Stomach (tissue), 9 donors: ENCODE measurements around the gene CRIM1. TPM values are rescaled to one million over a fixed set of nuclear protein-coding genes. Genes with fewer than 3 reads are reported as not detected.
A peak's percentile ranks its signal among the peaks of the same experiment; 100 is the strongest.

Experiments used
- DNase-seq, 2 donors: peaks; one replicate each; pipeline versions ENCODE4 v3.0.0 to v3.0.0-alpha.2; 2013 to 2019
- H3K27ac ChIP-seq, 5 donors: fragments of 200-600 bp in 4 of 5; sonication (generic) in 4 of 5; one replicate each; pipeline ENCODE4 v1.5.1; 2013 to 2019; ENCODE audit warnings: mild to moderate bottlenecking in 1 of 5, moderate library complexity in 1 of 5
- H3K27me3 ChIP-seq, 3 donors: fragments of 200-600 bp; sonication (generic); one replicate each; pipeline ENCODE4 v1.5.1; 2017 to 2019; ENCODE audit warnings: mixed run types in 1 of 3
- H3K36me3 ChIP-seq, 4 donors: fragments of 200-600 bp; sonication (generic); 1 replicate in 3 of 4; 2 replicates in 1 of 4; pipeline ENCODE4 v1.5.1; 2016 to 2019
- H3K4me1 ChIP-seq, 4 donors: fragments of 200-600 bp; sonication (generic); one replicate each; pipeline ENCODE4 v1.5.1; 2016 to 2019
- H3K4me3 ChIP-seq, 4 donors: fragments of 200-600 bp; sonication (generic) in 3 of 4; one replicate each; pipeline ENCODE4 v1.5.1; 2016 to 2019; ENCODE audit warnings: mild to moderate bottlenecking in 1 of 4
- H3K9me3 ChIP-seq, 4 donors: fragments of 200-600 bp; sonication (generic); one replicate each; pipeline ENCODE4 v1.5.1; 2016 to 2019
- CTCF ChIP-seq, 7 experiments: fragments of 450-650 bp in 4 of 7; fragments of 200-600 bp in 3 of 7; sonication (generic) in 3 of 7; IDR thresholded peaks; one replicate each; pipeline ENCODE4 v1.5.1; 2016 to 2019; ENCODE audit warnings: antibody characterized with exemption in 7 of 7, control low read depth in 2 of 7, mild to moderate bottlenecking in 1 of 7
- EP300 ChIP-seq: sonication (generic); formaldehyde crosslinking; IDR thresholded peaks from one replicate; pipeline ENCODE4 v1.6.1; 2017; ENCODE audit warnings: antibody characterized with exemption
- POLR2A ChIP-seq, 4 donors: fragments of 450-650 bp; IDR thresholded peaks; one replicate each; pipeline ENCODE4 v1.6.1; 2016; ENCODE audit warnings: antibody characterized with exemption in 4 of 4, control low read depth in 2 of 4, mild to moderate bottlenecking in 1 of 4, moderate library complexity in 1 of 4
- POLR2AphosphoS5 ChIP-seq, 3 donors: sonication (generic); formaldehyde crosslinking; IDR thresholded peaks; one replicate each; pipeline ENCODE4 v1.6.1; 2016; ENCODE audit warnings: antibody characterized with exemption in 3 of 3
- WGBS, 5 donors: extraction: QIAGEN DNeasy Blood & Tissue Kit in 3 of 5; methylation state at CpG; one replicate each; pipeline versions ENCODE4 v1.1.5 to v1.1.7; 2013 to 2018; 5-methylcytosine and 5-hydroxymethylcytosine counted together
- intact Hi-C: fragments of 100-400 bp; cut with DNase I; formaldehyde crosslinking; loops from one replicate; pipeline ENCODE4 v1.15.1; 2023; ENCODE audit warnings: low total_unique reads
- polyA plus RNA-seq, 3 donors: library from polyadenylated mRNA; stranded (reverse); fragments of 200-250 nt; gene quantifications; one replicate each; pipeline ENCODE4 v1.2.3, GENCODE V29; 2013
- total RNA-seq, 5 donors: library from RNA; depleted of rRNA; stranded (reverse); fragments of >200 nt; gene quantifications; one replicate each; pipeline versions ENCODE4 v1.1.0 to v1.2.3, GENCODE V29; 2014 to 2016
- donor health status: healthy with polysubstance abuse.
- donor health status: Bipolar disorder and iron deficiency.
- donor health status: healthy.

Gene CRIM1
- total and polyA plus RNA-seq, 8 donors, result 3.1 to 158 (median 50.7) TPM

- intact Hi-C loops, result no loop called here
- WGBS, 5 donors, result 66 to 78% (median 75%) methylated on average over 4 of the region's 4 CpGs
- no peak for DNase-seq
- Histone ChIP-seq H3K27ac (peak overlapping the region in 1 of 5 donors; percentile 20), H3K9me3 (no peaks in the 10 kb centered on the region), H3K36me3 (no peaks in the 10 kb centered on the region), H3K27me3 (no peaks in the 10 kb centered on the region), H3K4me3 (no peak overlapping the region), H3K4me1 (peaks cover 26 to 77% (median 54%) of the 10 kb centered on the region in 4 donors)
- TF ChIP-seq POLR2A (IDR thresholded peaks at IDR 0.05) (no peak), CTCF (IDR thresholded peaks at IDR 0.05) (no peak), POLR2AphosphoS5 (IDR thresholded peaks at IDR 0.05) (no peak), EP300 (no peak)
Measured at GRCh38 chr2:36414307-36414706, 58.7 kb downstream of the CRIM1 start.

- Histone ChIP-seq H3K9me3 (no peaks in the 10 kb centered on the region), H3K27me3 (no peaks in the 10 kb centered on the region), H3K4me1 (peaks cover 21 to 69% (median 45%) of the 10 kb centered on the region in 4 donors), H3K36me3 (no peaks in the 10 kb centered on the region), H3K27ac (no peak overlapping the region), H3K4me3 (no peak overlapping the region)
- DNase-seq, result no peak
- intact Hi-C loops, result no loop called here
- TF ChIP-seq EP300 (no peak), POLR2A (IDR thresholded peaks at IDR 0.05) (no peak), CTCF (IDR thresholded peaks at IDR 0.05) (no peak), POLR2AphosphoS5 (IDR thresholded peaks at IDR 0.05) (no peak)
- 62 to 72% (median 69%) methylated on average over 6 of the region's 6 CpGs for WGBS, 5 donors
Measured at GRCh38 chr2:36415381-36416022, 59.9 kb downstream of the CRIM1 start.

GRCh38 chr2:36416370-36417165 is 61.0 kb downstream of the CRIM1 start:
- peak in 1 of 2 donors; percentile 66 for DNase-seq
- Histone ChIP-seq H3K27me3 (no peaks in the 10 kb centered on the region), H3K27ac (peak overlapping the region in 2 of 5 donors; percentile 0 to 9), H3K36me3 (no peaks in the 10 kb centered on the region), H3K4me3 (no peak overlapping the region), H3K4me1 (peaks cover 13 to 62% (median 40%) of the 10 kb centered on the region in 4 donors), H3K9me3 (no peaks in the 10 kb centered on the region)
- WGBS, 5 donors, result 33 to 55% (median 35%) methylated on average over 8 of the region's 8 CpGs
- TF ChIP-seq POLR2A (IDR thresholded peaks at IDR 0.05) (no peak), POLR2AphosphoS5 (IDR thresholded peaks at IDR 0.05) (no peak)
- intact Hi-C loops, result no loop called here

- Histone ChIP-seq H3K9me3 (no peaks in the 10 kb centered on the region), H3K36me3 (no peaks in the 10 kb centered on the region), H3K4me3 (no peak overlapping the region), H3K27ac (no peak overlapping the region), H3K27me3 (no peaks in the 10 kb centered on the region), H3K4me1 (peaks cover 7 to 48% (median 20%) of the 10 kb centered on the region in 4 donors)
- intact Hi-C loops, result no loop called here
- no peak for DNase-seq
- TF ChIP-seq POLR2A (IDR thresholded peaks at IDR 0.05) (no peak), CTCF (IDR thresholded peaks at IDR 0.05) (no peak), POLR2AphosphoS5 (IDR thresholded peaks at IDR 0.05) (no peak), EP300 (no peak)
- WGBS, 5 donors, result 82 to 94% (median 91%) methylated on average over 6 of the region's 6 CpGs
Measured at GRCh38 chr2:36420569-36421181, 65.1 kb downstream of the CRIM1 start.
